ENCODE measurements around the gene OR8J3. TPM values are rescaled to one million over a fixed set of nuclear protein-coding genes. Genes with fewer than 3 reads are reported as not detected.

The OR8J3 gene
- total RNA-seq (2014; rRNA removed) (not detected in 2 replicates), Bru-seq, nascent RNA (not detected), BruChase-seq, experiment 1, labeled RNA remaining after a 6-hour chase (not detected), BruChase-seq, experiment 2, labeled RNA remaining after a 2-hour chase (not detected)
- long read RNA-seq: 0 reads

GRCh38 chr11:56140151-56140661 is at the start of gene OR8J3:
Gene OR8J3 (minus strand): TSS chr11:56140201. CDS start chr11:56137718, 2,483 bp downstream.
- DNase-seq: no peak
- no TSS peak for BruUV-seq (replicated peaks)
- intact Hi-C loops (cut with micrococcal nuclease): no loop called here
- no peaks in the 10 kb centered on the region for H3K4me1 ChIP-seq (ENCODE audit: insufficient read depth, low read length)
- ChIA-PET POLR2A (ENCODE audit: unreplicated experiment) (no interaction called here), CTCF (no interaction called here)
- no peak for ATAC-seq
- H3K79me2 ChIP-seq (ENCODE audit: low read length): no peaks in the 10 kb centered on the region
- H2AFZ ChIP-seq (ENCODE audit: low read length): no peak within 1 kb of the TSS
- no peak within 1 kb of the TSS for H3K4me2 ChIP-seq (ENCODE audit: low read length)
- 0 out of 2 replicates have a peak, but pooled peaks cover 4% of the 10 kb centered on the region for H3K9me3 ChIP-seq (ENCODE audit: low read length)
- H3F3A ChIP-seq (ENCODE audit: low read length, unreplicated experiment): no peaks in the 10 kb centered on the region
- no peaks in the 10 kb centered on the region for H3K36me3 ChIP-seq (ENCODE audit: low read depth, low read length)
- H3K9me2 ChIP-seq (replicated peaks; ENCODE audit: low read length): no peaks in the 10 kb centered on the region
- H3K4me3 ChIP-seq (ENCODE audit: low read length): no peak within 1 kb of the TSS
- no peak within 1 kb of the TSS for H3K27ac ChIP-seq (ENCODE audit: low read length)
- H4K20me1 ChIP-seq (ENCODE audit: low read length): no peaks in the 10 kb centered on the region
- no peak for TF ChIP-seq CTCF (conservative IDR thresholded peaks at IDR 0.05; ENCODE audit: low read depth, low read length)
- TF ChIP-seq EZH2phosphoT487 (IDR thresholded peaks at IDR 0.05; ENCODE audit: borderline replicate concordance, low read length): no peak
- TF ChIP-seq EZH2 (IDR thresholded peaks at IDR 0.05; ENCODE audit: low read length, unreplicated experiment): no peak
- no peak within 1 kb of the TSS for H3K9ac ChIP-seq (ENCODE audit: low read length)
- no peaks in the 10 kb centered on the region for H3K27me3 ChIP-seq (ENCODE audit: low read length)

GRCh38 chr11:56188602-56189001 is 48.6 kb upstream of the OR8J3 start:
- DNase-seq (no peak), ATAC-seq (no peak)
- no peaks in the 10 kb centered on the region for H3F3A ChIP-seq (ENCODE audit: low read length, unreplicated experiment)
- H3K27me3 ChIP-seq (ENCODE audit: low read length): no peaks in the 10 kb centered on the region
- POLR2A ChIA-PET (ENCODE audit: unreplicated experiment): no interaction called here
- H3K36me3 ChIP-seq (ENCODE audit: low read depth, low read length): no peaks in the 10 kb centered on the region
- H3K27ac ChIP-seq (ENCODE audit: low read length): no peak overlapping the region
- TF ChIP-seq EZH2phosphoT487 (IDR thresholded peaks at IDR 0.05; ENCODE audit: borderline replicate concordance, low read length): no peak
- TF ChIP-seq CTCF (conservative IDR thresholded peaks at IDR 0.05; ENCODE audit: low read depth, low read length): no peak
- no peak overlapping the region for H3K9ac ChIP-seq (ENCODE audit: low read length)
- no peaks in the 10 kb centered on the region for H3K9me2 ChIP-seq (replicated peaks; ENCODE audit: low read length)
- CTCF ChIA-PET: no interaction called here
- no TSS peak for BruUV-seq (replicated peaks)
- H4K20me1 ChIP-seq (ENCODE audit: low read length): no peaks in the 10 kb centered on the region
- no peaks in the 10 kb centered on the region for H3K79me2 ChIP-seq (ENCODE audit: low read length)
- no peak overlapping the region for H3K4me3 ChIP-seq (ENCODE audit: low read length)
- H2AFZ ChIP-seq (ENCODE audit: low read length): no peak overlapping the region
- intact Hi-C loops (cut with micrococcal nuclease): no loop called here
- H3K4me2 ChIP-seq (ENCODE audit: low read length): no peak overlapping the region
- peaks cover 16% of the 10 kb centered on the region for H3K9me3 ChIP-seq (ENCODE audit: low read length)
- no peaks in the 10 kb centered on the region for H3K4me1 ChIP-seq (ENCODE audit: insufficient read depth, low read length)

- H2AFZ ChIP-seq (ENCODE audit: low read length): no peak overlapping the region
- intact Hi-C loops (cut with micrococcal nuclease): no loop called here
- no peak for DNase-seq
- H3K27ac ChIP-seq (ENCODE audit: low read length): no peak overlapping the region
- no peaks in the 10 kb centered on the region for H3K27me3 ChIP-seq (ENCODE audit: low read length)
- H3K9ac ChIP-seq (ENCODE audit: low read length): no peak overlapping the region
- H3F3A ChIP-seq (ENCODE audit: low read length, unreplicated experiment): no peaks in the 10 kb centered on the region
- H3K36me3 ChIP-seq (ENCODE audit: low read depth, low read length): no peaks in the 10 kb centered on the region
- H3K4me2 ChIP-seq (ENCODE audit: low read length): no peak overlapping the region
- no peaks in the 10 kb centered on the region for H4K20me1 ChIP-seq (ENCODE audit: low read length)
- H3K4me1 ChIP-seq (ENCODE audit: insufficient read depth, low read length): no peaks in the 10 kb centered on the region
- BruUV-seq (replicated peaks): no TSS peak
- peaks cover 21% of the 10 kb centered on the region for H3K9me3 ChIP-seq (ENCODE audit: low read length)
- no peak for ATAC-seq
- TF ChIP-seq CTCF (conservative IDR thresholded peaks at IDR 0.05; ENCODE audit: low read depth, low read length) (no peak), EZH2 (IDR thresholded peaks at IDR 0.05; ENCODE audit: low read length, unreplicated experiment) (no peak), EZH2phosphoT487 (IDR thresholded peaks at IDR 0.05; ENCODE audit: borderline replicate concordance, low read length) (no peak)
- ChIA-PET POLR2A (ENCODE audit: unreplicated experiment) (no interaction called here), CTCF (no interaction called here)
- H3K4me3 ChIP-seq (ENCODE audit: low read length): no peak overlapping the region
- H3K9me2 ChIP-seq (replicated peaks; ENCODE audit: low read length): no peaks in the 10 kb centered on the region
- H3K79me2 ChIP-seq (ENCODE audit: low read length): no peaks in the 10 kb centered on the region
Observed at GRCh38 chr11:56183459-56183858, 43.5 kb upstream of the OR8J3 start.
